ENCODE data around the gene CACNG7. TPM values are rescaled to one million over a fixed set of nuclear protein-coding genes. Genes with fewer than 3 reads are reported as not detected.

The CACNG7 gene
- total RNA-seq, 1 experiment from 2014 or later = 22.7 TPM

DNA sequence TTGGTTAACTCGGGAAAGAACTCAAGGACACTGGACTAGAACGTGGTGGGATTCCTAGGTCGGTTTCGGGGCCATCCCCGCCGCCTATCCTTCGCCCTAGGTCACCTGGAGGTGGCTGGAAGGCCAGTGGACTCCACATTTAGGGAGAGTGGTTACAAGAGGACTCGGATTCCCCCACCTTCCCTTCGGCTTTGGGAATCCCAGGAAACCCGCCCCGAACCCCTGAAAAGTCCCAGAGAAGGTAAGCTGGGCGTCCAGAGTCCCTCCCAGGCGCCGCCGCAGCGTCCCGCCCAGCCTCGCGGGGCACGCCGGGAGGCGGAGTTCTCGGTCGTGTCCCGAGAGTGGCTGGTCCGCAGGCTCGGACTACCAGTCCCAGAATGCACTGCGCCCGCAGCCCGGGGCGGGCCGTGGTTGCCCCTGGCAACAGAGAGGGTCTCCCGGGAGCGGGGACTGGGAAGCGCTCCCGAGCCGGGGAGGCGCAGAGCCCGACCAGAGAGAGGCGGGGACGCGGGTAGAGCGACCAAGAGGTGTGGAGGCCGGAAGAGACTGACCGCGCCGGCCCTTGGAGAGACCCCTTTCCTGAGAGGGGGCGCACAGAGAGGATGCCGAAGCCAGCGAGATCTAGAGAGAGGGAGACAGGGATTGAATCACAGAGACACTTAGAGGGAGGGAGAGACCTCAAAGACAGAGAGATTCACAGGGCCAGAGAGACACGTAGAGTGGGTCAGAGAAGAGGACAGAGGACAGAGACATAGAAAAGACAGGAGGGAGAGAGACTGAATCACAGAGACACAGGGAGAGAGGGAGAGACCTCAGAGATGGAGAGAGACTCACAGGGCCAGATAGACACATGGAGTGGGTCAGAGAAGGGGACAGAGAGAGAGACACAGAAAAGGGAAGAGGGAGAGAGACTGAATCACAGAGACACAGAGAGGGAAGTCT is 29.7 kb upstream of the CACNG7 start:
- H2AFZ ChIP-seq (ENCODE audit: low read length) = peak overlapping the region; percentile 88
- no peaks in the 10 kb centered on the region for H3K79me1 ChIP-seq (ENCODE audit: insufficient read depth, low read depth, low read length, poor library complexity, severe bottlenecking)
- no peaks in the 10 kb centered on the region for H3K79me2 ChIP-seq (ENCODE audit: insufficient read depth, low read length)
- no peak overlapping the region for H3K4ac ChIP-seq (ENCODE audit: low read depth, low read length)
- no peak overlapping the region for H2BK120ac ChIP-seq (ENCODE audit: low read depth, low read length, poor library complexity, severe bottlenecking)
- no peak overlapping the region for H2BK5ac ChIP-seq (ENCODE audit: insufficient read length, low read length)
- H2BK15ac ChIP-seq (ENCODE audit: low read depth, low read length) = no peak overlapping the region
- H2AK5ac ChIP-seq (ENCODE audit: insufficient read length, low read length) = no peak overlapping the region
- H3K36me3 Mint-ChIP-seq (ENCODE audit: insufficient read depth in 1 of 3, low read depth in 3 of 3) = peaks cover 4 to 18% (median 12%) of the 10 kb centered on the region in 3 experiments; a peak in 6 of 7 replicates
- peak overlapping the region; percentile 90 for H3K4me2 ChIP-seq (ENCODE audit: insufficient read depth, insufficient read length, low read length)
- no peak overlapping the region for H4K5ac ChIP-seq (ENCODE audit: insufficient read length, low read depth, low read length)
- TF ChIP-seq, protein P1, sequence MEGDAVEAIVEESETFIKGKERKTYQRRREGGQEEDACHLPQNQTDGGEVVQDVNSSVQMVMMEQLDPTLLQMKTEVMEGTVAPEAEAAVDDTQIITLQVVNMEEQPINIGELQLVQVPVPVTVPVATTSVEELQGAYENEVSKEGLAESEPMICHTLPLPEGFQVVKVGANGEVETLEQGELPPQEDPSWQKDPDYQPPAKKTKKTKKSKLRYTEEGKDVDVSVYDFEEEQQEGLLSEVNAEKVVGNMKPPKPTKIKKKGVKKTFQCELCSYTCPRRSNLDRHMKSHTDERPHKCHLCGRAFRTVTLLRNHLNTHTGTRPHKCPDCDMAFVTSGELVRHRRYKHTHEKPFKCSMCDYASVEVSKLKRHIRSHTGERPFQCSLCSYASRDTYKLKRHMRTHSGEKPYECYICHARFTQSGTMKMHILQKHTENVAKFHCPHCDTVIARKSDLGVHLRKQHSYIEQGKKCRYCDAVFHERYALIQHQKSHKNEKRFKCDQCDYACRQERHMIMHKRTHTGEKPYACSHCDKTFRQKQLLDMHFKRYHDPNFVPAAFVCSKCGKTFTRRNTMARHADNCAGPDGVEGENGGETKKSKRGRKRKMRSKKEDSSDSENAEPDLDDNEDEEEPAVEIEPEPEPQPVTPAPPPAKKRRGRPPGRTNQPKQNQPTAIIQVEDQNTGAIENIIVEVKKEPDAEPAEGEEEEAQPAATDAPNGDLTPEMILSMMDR (conservative IDR thresholded peaks at IDR 0.05) = no peak
- no peaks in the 10 kb centered on the region; the same call in 1 of the 2 replicates for H3K4me1 ChIP-seq (ENCODE audit: insufficient read depth, low read length)
- no peaks in the 10 kb centered on the region for H3K9me3 ChIP-seq (ENCODE audit: control insufficient read depth, low read depth, low read length)
- H3K9me3 Mint-ChIP-seq = no peaks in the 10 kb centered on the region
- peaks cover 14% of the 10 kb centered on the region for H3K27me3 Mint-ChIP-seq (ENCODE audit: low read depth)
- no peak overlapping the region for H4K91ac ChIP-seq (ENCODE audit: insufficient read length, low read depth, low read length)
- peak overlapping the region; percentile 41 to 95 (median 46); a peak in 4 of 7 replicates for H3K27ac Mint-ChIP-seq
- DNase-seq = peak; percentile 99
- H4K8ac ChIP-seq (replicated peaks; ENCODE audit: insufficient read length, low read depth, low read length) = no peak overlapping the region
- H3K4me1 Mint-ChIP-seq = peaks cover 25 to 34% of the 10 kb centered on the region in 2 experiments
- H3T11ph ChIP-seq (ENCODE audit: low read length) = no peak overlapping the region
- no peaks in the 10 kb centered on the region for H3K27me3 ChIP-seq (ENCODE audit: insufficient read depth, low read length)
- H3K18ac ChIP-seq (ENCODE audit: insufficient read length, low read depth, low read length) = peak overlapping the region; percentile 77
- H3K9ac ChIP-seq (ENCODE audit: extremely low read depth, insufficient read length, low read length) = peak overlapping the region; percentile 78
- H3K23me2 ChIP-seq (ENCODE audit: insufficient read length, low read depth, low read length, poor library complexity, severe bottlenecking) = peaks cover 37% of the 10 kb centered on the region
- H3K27ac ChIP-seq (ENCODE audit: insufficient read length, low read depth, low read length) = no peak overlapping the region
- no peak overlapping the region for H3K56ac ChIP-seq (ENCODE audit: insufficient read length, low read depth, low read length)
- no peak overlapping the region; the same call in 1 of the 2 replicates for H3K14ac ChIP-seq (ENCODE audit: insufficient read depth, low read length)
- no peak overlapping the region for H2BK12ac ChIP-seq (ENCODE audit: insufficient read length, low read depth, low read length)
- no peak overlapping the region; a peak in 1 of 5 replicates for H3K4me3 Mint-ChIP-seq
- no peaks in the 10 kb centered on the region for H4K20me1 ChIP-seq (ENCODE audit: control insufficient read depth, insufficient read depth, insufficient read length)
- H2BK20ac ChIP-seq (ENCODE audit: low read depth, low read length, poor library complexity, severe bottlenecking) = no peak overlapping the region
- H3K23ac ChIP-seq (ENCODE audit: insufficient read length, low read depth, low read length) = no peak overlapping the region
- no CpG with 5 or more reads among the region's 51 CpGs for WGBS (ENCODE audit: extremely low coverage, insufficient read length, low lambda C conversion rate)
